Keratinocyte (primary cell): ENCODE results near the gene APEH. TPM values are rescaled to one million over a fixed set of nuclear protein-coding genes. Genes with fewer than 3 reads are reported as not detected.

Experiments
- DNase-seq: peaks from one replicate; pipeline ENCODE4 v3.0.0-alpha.2; 2011; ENCODE audit warnings: low read depth, missing footprints, low spot score
- FAIRE-seq: peaks from 2 replicates; lab custom pipeline; 2011; peaks lifted over from hg19 to GRCh38; lab: Jason Lieb, UNC
- H2AFZ ChIP-seq: 2 replicates; pipeline ENCODE4 v1.6.0; 2012; ENCODE audit warnings: low read length, control low read depth, inconsistent platforms; ENCODE audit not compliant: control insufficient read depth
- H3K27ac ChIP-seq: 2 replicates; pipeline ENCODE4 v1.5.1; 2011; ENCODE audit warnings: low read length; ENCODE audit not compliant: control insufficient read depth, insufficient read depth
- H3K27me3 ChIP-seq: 3 replicates; pipeline ENCODE4 v1.6.0; 2011; ENCODE audit warnings: low read length; ENCODE audit not compliant: control insufficient read depth, insufficient read depth; ENCODE audit errors: extremely low read depth
- H3K36me3 ChIP-seq, 2 experiments: 2 replicates in 1 of 2; 3 replicates in 1 of 2; pipeline ENCODE4 v1.5.1; 2011; ENCODE audit warnings: low read length in 2 of 2, mild to moderate bottlenecking in 1 of 2; ENCODE audit not compliant: control insufficient read depth in 2 of 2, insufficient read depth in 2 of 2; ENCODE audit errors: extremely low read depth in 1 of 2
- H3K4me1 ChIP-seq: 3 replicates; pipeline ENCODE4 v1.5.1; 2011; ENCODE audit warnings: low read length; ENCODE audit not compliant: control insufficient read depth, insufficient read depth; ENCODE audit errors: extremely low read depth
- H3K4me2 ChIP-seq: 3 replicates; pipeline ENCODE4 v1.6.0; 2011; ENCODE audit warnings: low read depth, low read length; ENCODE audit not compliant: control insufficient read depth, insufficient read depth; ENCODE audit errors: extremely low read depth
- H3K4me3 ChIP-seq, 3 experiments: fragments of 200-600 bp in 1 of 3; sonication (generic) in 1 of 3; 2 replicates in 2 of 3; 3 replicates in 1 of 3; pipeline ENCODE4 v1.5.1; 2011 to 2016; ENCODE audit warnings: low read length in 3 of 3, mild to moderate bottlenecking in 3 of 3, control low read depth in 2 of 3, inconsistent platforms in 1 of 3, low read depth in 1 of 3, mixed read lengths in 1 of 3, mixed run types in 1 of 3, moderate library complexity in 1 of 3; ENCODE audit not compliant: control insufficient read depth in 2 of 3, insufficient read depth in 2 of 3; ENCODE audit errors: extremely low read depth in 1 of 3
- H3K79me2 ChIP-seq: 2 replicates; pipeline ENCODE4 v1.6.0; 2012; ENCODE audit warnings: low read length; ENCODE audit not compliant: control insufficient read depth, insufficient read depth
- H3K9ac ChIP-seq: 3 replicates; pipeline ENCODE4 v1.6.0; 2011; ENCODE audit warnings: low read length; ENCODE audit not compliant: control insufficient read depth, insufficient read depth; ENCODE audit errors: extremely low read depth
- H3K9me1 ChIP-seq: 3 replicates; pipeline ENCODE4 v1.6.0; 2011; ENCODE audit warnings: low read length; ENCODE audit not compliant: control insufficient read depth, insufficient read depth; ENCODE audit errors: extremely low read depth
- H3K9me3 ChIP-seq: 2 replicates; pipeline ENCODE4 v1.5.1; 2012; ENCODE audit warnings: low read depth, low read length; ENCODE audit not compliant: control insufficient read depth
- H4K20me1 ChIP-seq: 3 replicates; pipeline ENCODE4 v1.6.0; 2011; ENCODE audit warnings: low read length; ENCODE audit not compliant: control insufficient read depth, insufficient read depth; ENCODE audit errors: extremely low read depth
- EZH2 ChIP-seq: IDR thresholded peaks from one replicate; pipeline ENCODE4 v1.6.1; 2012; ENCODE audit warnings: inconsistent platforms, mild to moderate bottlenecking, low read length, moderate library complexity
- dilution Hi-C: fragments of 300-500 bp; cut with MboI; formaldehyde crosslinking; loops from one replicate; pipeline ENCODE4 v1.7.0; 2020; ENCODE audit warnings: low sequenced_read_pairs; ENCODE audit not compliant: extremely low pct_ligation_motif_present
- polyA plus RNA-seq, 5 experiments: library from polyadenylated mRNA; depleted of rRNA in 3 of 5; stranded (reverse) in 3 of 5; stranded (forward) in 1 of 5; unstranded in 1 of 5; fragments of >200 nt; gene quantifications; 1 replicate in 1 of 5; 2 replicates in 3 of 5; 3 replicates in 1 of 5; pipeline versions ENCODE4 v1.2.1 to v1.2.3, GENCODE V29; 2011 to 2012; ENCODE audit warnings: missing spikeins in 2 of 5, low read depth in 1 of 5, low replicate concordance in 1 of 5
- TF ChIP-seq, protein P1 (sequence below), 3 experiments: IDR thresholded peaks in 1 of 3; conservative IDR thresholded peaks in 1 of 3; optimal IDR thresholded peaks in 1 of 3; 2 replicates in 2 of 3; 3 replicates in 1 of 3; pipeline versions ENCODE3 to v1.5.1; 2011; ENCODE audit warnings: low read length in 3 of 3, mild to moderate bottlenecking in 3 of 3, moderate library complexity in 2 of 3, control low read depth in 1 of 3, inconsistent platforms in 1 of 3; ENCODE audit not compliant: insufficient read depth in 2 of 3; ENCODE audit errors: extremely low read depth in 1 of 3

APEH gene
- polyA plus RNA-seq, 1 donor (not counting 4 experiments of a cell fraction or from before 2014, with no cell fraction given) = 106 TPM

DNA sequence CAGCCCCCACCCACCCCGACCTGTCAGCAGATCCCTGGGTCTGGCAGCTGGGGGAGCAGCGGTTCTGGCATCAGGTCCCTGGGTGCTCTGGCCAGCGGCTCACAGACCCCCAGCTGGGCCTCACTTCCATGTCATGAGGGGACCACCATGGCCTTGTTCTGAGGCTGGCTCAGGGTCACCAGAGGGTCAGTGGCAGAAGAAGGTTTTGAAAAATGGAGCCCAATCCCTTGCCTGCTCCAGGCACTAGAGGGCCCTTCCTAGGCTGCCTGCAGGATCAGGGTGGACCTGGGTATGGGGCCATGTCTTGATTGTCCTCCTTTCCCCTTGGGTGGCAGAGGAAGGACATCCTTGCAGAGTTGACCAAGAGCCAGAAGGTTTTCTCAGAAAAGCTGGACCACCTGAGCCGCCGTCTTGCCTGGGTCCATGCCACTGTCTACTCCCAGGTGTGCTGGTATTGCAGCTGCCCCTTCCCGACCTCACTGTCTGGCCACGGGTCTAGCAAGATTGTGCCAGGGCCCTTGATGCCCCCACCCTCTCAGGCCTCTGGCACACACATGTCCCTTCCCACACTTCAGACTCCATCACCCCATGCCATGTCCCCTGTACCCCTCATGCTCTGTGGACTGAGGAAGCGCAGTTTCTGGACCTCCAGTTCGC lies 32.4 kb downstream of the APEH start:
- H3K4me3 ChIP-seq = no peak overlapping the region
- no peaks in the 10 kb centered on the region for H3K9me1 ChIP-seq
- dilution Hi-C loops = no loop called here
- TF ChIP-seq, protein P1, sequence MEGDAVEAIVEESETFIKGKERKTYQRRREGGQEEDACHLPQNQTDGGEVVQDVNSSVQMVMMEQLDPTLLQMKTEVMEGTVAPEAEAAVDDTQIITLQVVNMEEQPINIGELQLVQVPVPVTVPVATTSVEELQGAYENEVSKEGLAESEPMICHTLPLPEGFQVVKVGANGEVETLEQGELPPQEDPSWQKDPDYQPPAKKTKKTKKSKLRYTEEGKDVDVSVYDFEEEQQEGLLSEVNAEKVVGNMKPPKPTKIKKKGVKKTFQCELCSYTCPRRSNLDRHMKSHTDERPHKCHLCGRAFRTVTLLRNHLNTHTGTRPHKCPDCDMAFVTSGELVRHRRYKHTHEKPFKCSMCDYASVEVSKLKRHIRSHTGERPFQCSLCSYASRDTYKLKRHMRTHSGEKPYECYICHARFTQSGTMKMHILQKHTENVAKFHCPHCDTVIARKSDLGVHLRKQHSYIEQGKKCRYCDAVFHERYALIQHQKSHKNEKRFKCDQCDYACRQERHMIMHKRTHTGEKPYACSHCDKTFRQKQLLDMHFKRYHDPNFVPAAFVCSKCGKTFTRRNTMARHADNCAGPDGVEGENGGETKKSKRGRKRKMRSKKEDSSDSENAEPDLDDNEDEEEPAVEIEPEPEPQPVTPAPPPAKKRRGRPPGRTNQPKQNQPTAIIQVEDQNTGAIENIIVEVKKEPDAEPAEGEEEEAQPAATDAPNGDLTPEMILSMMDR (optimal IDR thresholded peaks at IDR 0.05 in 1 of 3, IDR thresholded peaks at IDR 0.05 in 1 of 3, conservative IDR thresholded peaks at IDR 0.05 in 1 of 3; ENCODE audit: extremely low read depth in 1 of 3, insufficient read depth in 2 of 3, low read length in 3 of 3) = no peak
- TF ChIP-seq EZH2 = no peak
- no peak overlapping the region for H3K9ac ChIP-seq
- no peak overlapping the region for H2AFZ ChIP-seq
- no peaks in the 10 kb centered on the region for H3K79me2 ChIP-seq
- H4K20me1 ChIP-seq = no peaks in the 10 kb centered on the region
- no peaks in the 10 kb centered on the region for H3K27me3 ChIP-seq
- H3K27ac ChIP-seq = no peak overlapping the region
- DNase-seq = no peak
- H3K9me3 ChIP-seq = no peaks in the 10 kb centered on the region
- peaks cover 15 to 32% of the 10 kb centered on the region in 2 experiments for H3K36me3 ChIP-seq
- FAIRE-seq = no peak
- H3K4me2 ChIP-seq = no peak overlapping the region
- H3K4me1 ChIP-seq = peaks cover 4% of the 10 kb centered on the region

DNA sequence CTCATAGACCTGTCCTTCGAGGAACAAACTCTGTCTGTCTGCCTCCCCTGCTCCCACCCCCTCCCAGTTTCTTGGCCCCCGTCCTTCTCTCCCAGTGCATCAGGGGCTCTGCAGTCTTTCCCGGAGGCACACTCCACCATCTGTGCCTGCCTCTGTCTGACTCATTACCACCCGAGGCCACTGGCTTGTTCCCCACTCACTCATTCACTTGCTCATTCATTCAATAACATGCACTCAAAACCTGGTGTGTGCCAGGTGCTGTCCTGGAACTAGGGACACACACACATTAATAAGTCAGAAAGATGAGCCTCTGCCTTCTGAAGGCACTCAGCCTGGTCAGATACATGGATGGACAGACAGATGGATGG lies 32.9 kb downstream of the APEH start:
- Histone ChIP-seq H2AFZ (no peak overlapping the region), H3K9me3 (no peaks in the 10 kb centered on the region), H3K79me2 (no peaks in the 10 kb centered on the region), H3K4me2 (no peak overlapping the region), H3K4me3 (no peak overlapping the region), H3K27me3 (no peaks in the 10 kb centered on the region), H3K9ac (no peak overlapping the region), H3K36me3 (peaks cover 10 to 30% of the 10 kb centered on the region in 2 experiments), H4K20me1 (no peaks in the 10 kb centered on the region), H3K9me1 (no peaks in the 10 kb centered on the region), H3K27ac (no peak overlapping the region), H3K4me1 (peaks cover 4% of the 10 kb centered on the region)
- DNase-seq (no peak), FAIRE-seq (no peak)
- dilution Hi-C loops = no loop called here
- no peak for TF ChIP-seq EZH2
- TF ChIP-seq, protein P1 (optimal IDR thresholded peaks at IDR 0.05 in 1 of 3, IDR thresholded peaks at IDR 0.05 in 1 of 3, conservative IDR thresholded peaks at IDR 0.05 in 1 of 3; ENCODE audit: extremely low read depth in 1 of 3, insufficient read depth in 2 of 3, low read length in 3 of 3) = no peak
